CD4-positive, alpha-beta T cell treated with Interleukin-15 for 1 hour (primary cell): Measurements from ENCODE around the gene MIER3.

ENCODE experiments used
- DNase-seq: peaks from one replicate; pipeline ENCODE4 v3.0.0-alpha.2; 2020

Gene MIER3

DNA sequence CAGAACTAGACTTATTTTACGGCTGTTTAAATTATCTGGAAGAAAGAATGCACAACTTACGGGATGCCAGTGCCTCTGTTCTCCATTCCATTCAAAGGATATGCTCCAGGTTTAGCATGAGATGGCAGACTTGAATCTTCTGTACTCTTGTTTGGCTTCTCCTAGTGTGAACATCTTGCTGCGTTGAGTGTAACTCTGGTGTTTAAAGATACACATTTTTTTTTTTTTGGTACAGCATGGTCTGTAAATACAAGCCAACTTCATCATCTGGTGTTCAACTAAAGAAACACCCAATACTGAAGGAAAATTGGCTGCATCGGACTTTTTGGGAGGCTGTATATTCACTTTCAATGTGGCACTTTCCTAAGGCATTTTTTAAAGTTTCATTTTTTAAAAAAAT lies 7.4 kb upstream of the MIER3 start:
- DNase-seq, result no peak

- no peak for DNase-seq
Observed at GRCh38 chr5:56958595-56958994, 6.7 kb upstream of the MIER3 start.

GRCh38 chr5:56954262-56954661 lies 2.3 kb upstream of the MIER3 start:
- no peak for DNase-seq

- no peak for DNase-seq
Observed at GRCh38 chr5:56951126-56951945, 587 bp downstream of the MIER3 start.

DNA sequence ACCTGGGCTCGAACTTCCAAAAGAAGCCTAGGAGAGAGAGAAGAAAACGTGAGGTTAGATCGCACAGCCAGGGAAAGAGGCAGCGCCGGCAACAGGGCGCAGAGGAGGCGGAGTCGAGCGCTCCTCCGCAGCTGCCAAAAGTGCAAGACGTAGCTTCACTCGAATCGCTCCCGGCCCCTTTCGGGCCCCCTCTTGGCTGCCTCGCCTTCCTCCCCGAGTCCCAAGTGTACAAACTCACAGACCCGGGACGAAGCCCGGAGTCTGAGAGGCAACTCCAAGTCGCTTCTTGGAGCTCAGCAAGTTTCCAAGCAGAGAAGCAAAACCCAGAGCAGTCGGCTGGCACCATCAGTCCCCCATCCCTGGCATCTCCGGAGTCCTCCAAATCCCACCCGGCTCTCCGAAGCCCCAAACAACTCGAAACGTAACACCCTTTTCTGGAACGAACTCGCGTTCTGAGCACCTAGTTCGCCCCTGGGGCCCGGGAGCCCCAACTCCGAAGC lies 1.2 kb downstream of the MIER3 start:
- peak; percentile 34 for DNase-seq

GRCh38 chr5:56947052-56947451 lies 4.9 kb downstream of the MIER3 start:
- DNase-seq, result no peak

DNA sequence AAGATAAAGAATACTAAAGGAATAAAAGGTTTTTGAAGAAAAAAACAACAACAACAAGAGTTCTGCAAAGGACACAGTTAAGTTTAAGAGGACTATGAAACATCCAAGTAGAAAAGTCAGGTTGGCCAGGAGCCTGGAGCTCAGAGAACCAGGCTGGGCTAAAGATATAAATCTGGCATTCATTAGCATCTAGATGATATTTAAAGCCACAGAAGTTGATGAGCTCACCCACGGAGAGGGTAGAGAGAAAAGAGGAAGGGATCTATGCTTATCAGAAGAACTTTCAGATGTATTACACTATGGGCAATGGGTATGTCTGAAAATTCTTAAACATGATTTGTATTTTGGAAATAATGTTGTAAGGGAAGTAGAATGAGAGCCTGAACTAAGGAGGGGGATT lies 9.9 kb downstream of the MIER3 start:
- DNase-seq, result no peak

DNA sequence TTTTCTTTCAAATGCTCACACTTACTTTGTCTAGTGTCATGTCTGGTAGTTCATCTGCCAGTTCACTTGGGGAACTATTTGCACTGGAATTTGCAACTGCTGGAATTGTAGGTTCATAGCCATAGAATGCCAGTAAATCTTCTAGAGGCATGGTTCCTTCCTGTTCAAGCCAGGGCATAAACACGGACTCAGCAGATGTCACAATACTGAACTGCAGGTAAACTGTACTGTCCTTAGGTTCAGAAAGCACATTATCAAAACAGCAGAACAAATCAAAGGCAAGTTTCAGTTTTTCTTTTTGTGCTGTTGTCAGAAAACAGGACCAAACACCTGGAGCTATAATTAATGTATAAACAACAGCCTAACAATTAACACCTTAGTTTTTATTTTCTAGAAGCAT lies 13.1 kb downstream of the MIER3 start:
- DNase-seq, result no peak

DNA sequence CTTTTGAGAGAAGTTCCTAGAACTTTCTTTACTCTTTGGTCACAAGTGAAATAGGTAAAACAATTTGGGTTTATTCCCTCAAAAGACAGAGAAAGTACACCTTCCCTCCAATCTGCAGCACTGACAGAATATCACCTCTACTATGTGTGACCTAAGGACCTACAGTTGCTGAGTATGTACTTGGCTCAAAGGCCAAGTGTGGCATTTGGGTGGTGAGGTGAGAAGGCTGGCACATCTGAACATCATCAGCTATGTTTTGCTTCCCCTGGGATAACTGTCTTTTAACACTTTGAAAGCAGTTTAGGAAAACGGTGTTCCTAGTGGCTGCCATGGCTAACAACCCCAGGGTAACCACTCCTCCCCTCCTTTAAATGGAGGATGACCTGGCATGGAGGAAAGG lies 17.6 kb downstream of the MIER3 start:
- no peak for DNase-seq

DNA sequence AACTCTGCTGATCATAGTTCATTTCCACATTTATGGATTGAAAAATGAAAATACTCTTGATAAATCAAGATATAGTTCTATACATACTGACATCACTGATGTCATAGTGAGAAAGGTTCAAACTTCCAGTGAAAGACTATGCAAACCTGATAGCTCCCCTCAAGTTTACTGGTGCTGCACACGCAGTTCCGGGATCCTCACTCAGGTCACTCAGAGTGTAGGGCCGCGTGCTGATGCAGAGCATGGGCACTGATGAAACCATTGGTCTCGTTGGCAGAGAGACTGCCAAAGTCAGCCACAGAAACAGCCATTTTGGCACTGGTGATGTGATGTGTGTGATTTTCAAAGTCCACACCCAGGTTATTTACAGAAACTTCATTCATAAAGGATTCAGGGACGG lies 29.0 kb downstream of the MIER3 start:
- no peak for DNase-seq

DNA sequence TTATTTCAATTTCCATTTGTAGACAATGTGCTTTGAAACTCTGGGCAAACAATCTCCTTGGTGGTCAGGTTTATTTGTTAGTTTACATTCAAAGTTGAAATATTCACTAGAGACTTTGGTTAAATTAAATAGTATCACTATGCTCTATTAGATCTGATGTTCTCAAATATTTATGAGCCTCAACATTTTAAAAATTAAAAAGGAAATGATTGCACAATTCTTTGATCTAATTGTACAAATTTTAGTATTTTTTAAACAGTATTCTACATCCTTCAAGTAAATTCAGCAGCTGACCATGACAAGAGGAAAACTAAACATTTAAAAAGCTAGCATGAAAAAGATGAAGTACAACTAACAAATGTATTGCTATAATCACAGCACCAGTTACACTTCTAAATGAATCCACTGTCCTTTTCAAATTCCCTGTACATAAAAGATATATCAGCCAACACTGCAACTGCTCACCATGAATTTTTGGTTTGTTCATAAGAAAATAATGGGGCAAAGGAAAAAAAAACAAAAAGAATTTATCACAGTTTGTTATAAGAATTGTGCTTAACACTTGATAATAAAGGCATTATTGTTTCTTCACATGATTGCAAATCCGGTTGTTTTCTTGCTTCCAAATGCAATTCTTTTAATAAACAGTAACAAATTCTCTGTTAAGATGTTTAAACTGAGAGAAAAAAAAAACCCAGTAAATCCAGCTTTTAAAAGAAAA lies 31.8 kb downstream of the MIER3 start:
- DNase-seq, result no peak

DNA sequence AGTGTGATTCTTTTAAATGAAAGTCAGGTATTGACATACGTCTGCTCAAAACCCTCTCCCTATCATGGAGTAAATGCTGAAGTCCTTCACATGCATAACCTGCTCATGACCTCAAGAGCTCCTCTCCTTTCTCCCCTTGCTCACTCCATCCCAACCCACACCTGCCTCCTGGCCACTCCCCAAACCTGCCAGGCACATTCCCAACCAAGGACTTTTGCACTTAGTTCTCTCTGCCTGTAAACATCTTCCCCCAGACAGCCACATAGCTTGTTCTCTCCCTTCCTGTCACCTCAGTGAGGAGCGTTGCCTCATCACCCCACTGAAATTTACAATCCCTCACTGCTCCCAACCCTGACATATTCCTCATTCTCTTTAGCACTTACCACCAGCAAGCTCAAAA lies 33.9 kb downstream of the MIER3 start:
- DNase-seq, result no peak

GRCh38 chr5:56917534-56917933 lies 34.4 kb downstream of the MIER3 start:
- no peak for DNase-seq

DNA sequence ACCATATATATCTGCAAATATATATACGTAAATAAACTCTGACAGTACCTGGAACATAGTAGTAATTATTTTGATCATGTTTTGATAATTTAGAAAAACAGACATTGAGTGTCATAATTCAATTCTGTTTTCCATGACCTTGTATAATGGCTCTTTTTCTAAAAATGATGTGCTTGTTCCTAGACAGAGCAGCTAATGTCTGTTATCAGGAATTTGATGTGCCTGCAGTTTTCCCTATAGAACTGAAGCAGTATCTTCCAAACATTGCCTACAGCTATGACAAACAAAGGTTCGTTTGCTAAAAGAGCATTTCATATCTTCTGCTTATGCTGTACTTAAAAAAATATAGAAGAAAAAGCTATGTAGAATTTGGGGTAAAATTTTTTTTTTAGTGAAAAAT lies 37.2 kb downstream of the MIER3 start:
- no peak for DNase-seq

DNA sequence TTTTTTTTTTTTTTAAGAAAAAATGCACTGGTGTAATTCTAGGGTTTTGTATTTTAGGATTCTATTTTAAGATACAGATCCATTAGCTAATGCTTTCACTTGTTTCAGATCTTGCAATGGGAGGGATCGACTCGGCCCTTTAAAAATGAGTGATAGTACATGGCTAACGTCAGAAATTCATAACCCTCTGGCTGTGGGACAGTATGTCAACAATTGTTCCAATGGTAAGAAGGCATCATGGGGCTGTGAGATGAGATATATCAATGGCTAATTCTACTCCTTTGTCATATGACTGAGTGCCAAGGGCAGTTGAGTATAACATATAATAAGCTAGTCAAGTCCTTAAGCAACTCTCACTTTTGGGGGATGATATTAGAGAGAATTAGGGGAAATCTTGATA lies 38.2 kb downstream of the MIER3 start:
- no peak for DNase-seq

DNA sequence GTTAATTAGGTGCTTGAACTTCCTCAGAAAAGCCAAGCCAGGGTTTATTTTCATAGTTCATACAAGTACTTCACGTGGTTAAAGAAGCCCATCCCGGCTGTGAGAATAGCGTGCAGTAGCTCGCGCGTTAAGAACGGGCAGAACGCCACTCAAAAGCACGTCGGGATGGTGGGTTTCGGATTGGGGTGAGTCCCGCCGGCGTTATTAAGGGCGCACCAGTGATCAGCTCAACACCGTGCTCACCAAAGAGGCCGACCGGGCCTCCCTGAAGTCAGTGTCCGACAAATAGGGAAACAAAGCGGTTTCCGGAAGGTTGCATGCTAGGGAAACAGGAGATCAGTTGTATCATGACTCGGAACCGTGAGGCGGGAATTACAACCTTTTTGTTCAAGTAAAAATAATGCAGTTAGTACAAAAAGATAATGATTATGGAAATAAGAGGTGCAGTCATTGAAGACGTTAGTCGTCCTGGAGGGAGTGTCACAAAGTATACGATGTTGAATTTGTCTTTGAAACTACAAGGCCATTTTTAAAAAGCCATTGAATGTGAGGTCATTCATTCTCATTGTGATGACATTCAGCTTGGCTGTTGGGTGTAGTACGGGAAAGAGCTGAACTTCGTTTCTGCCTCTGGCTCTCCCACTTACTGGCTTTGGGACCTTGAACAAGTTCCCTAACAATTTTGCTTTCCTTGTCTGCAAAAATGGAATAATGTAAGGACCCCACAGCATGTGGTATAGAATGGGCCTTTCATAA lies 41.5 kb downstream of the MIER3 start:
- DNase-seq, result no peak

- DNase-seq, result peak; percentile 94
Observed at GRCh38 chr5:56909294-56910209, 42.4 kb downstream of the MIER3 start, which contains the start of gene SETD9. Gene SETD9 (plus strand): TSS chr5:56909596. CDS start chr5:56909646, 50 bp downstream.

DNA sequence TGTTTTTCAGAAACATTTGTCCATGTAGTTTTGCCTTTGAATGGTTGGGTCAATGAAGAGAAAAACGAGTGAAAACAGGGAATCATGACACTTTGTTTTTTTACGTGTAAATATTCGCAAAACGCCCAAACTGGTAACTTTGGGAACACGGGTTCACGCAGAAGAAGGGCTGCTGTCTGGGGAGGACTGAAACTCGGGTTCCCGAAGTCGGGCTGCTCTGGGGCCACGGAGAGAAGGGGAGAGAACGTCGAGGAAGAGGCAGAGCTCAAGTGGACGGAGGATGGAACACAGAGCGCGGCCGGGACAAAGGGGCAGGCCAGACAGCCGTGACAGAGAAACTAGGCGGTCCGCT lies 43.0 kb downstream of the MIER3 start:
- DNase-seq, result no peak

DNA sequence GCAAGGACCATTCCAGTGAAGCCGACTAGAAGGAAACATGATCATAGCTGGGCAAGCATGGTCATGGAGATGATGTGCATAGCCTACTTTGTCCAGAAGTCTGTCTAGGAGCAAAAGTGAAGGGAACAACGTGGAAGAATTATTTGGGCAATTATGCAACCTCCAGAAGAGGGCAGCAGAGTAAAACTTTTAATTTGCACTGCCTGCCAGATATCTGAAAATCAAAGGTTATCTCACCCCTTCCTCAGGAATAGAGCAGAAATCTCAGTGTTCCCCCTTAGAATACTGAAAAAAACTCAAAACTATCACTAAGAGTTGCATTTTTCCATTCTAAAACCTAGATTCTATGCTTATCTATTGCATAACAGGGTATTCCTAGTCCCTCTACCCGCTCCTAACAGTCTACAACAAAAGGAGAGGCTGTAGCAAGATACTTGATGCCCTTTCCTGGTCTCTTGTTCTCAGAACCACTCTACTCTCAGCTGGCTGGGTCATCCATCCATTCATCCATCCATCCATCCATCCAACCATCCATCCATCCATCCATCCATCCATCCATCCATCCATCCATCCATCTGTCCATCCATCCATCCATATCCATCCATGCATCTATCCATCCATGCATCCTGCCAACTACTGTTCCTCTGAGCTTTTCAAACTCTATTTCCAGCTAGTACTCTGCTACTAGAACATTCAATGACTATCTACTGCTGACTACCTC lies 50.9 kb downstream of the MIER3 start:
- no peak for DNase-seq

DNA sequence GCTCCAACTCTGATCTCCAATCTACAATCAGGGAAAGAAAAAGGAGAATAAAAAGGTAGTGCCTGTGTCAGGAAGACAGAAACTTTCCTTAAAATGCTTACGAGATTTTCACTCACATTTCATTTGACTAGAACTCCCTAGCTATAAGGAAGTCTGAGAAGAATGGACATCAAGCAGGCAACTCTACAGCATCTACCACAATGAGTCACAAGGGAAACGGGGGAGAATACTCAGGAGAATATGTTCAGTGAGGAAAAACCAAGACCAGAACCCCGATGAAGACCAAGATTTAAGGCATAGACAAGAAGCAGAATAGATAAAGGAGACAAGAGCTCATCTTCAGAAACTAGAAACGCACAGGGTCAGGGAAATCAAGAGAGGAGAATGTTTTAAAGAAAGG lies 51.5 kb downstream of the MIER3 start:
- DNase-seq, result no peak

GRCh38 chr5:56898213-56898612 lies 53.7 kb downstream of the MIER3 start:
- no peak for DNase-seq

DNA sequence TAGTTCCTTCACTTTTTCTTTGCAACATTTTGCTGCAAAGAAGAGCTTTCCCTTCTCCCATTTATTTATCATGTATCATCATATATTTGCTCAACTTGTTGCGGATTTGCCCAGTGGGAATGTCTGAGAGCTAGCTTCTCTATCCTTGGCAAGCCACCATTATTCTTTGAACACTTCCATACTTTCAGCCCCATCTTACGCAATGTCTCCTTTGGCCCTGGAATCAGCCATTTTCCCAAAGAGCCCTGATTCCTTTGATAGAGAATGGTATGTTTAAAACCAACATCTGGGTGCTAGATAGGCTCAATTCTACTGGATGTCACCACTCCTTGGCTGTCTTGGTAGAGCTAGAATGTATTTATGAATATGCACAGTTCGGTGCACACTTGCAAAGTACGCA lies 55.2 kb downstream of the MIER3 start:
- DNase-seq, result no peak
